GM12872 (cell line): ENCODE data around the gene TUBD1.

Experiments used
- TF ChIP-seq, protein P1 (sequence below): IDR thresholded peaks from 3 replicates; pipeline ENCODE4 v1.5.1; 2011; ENCODE audit warnings: low read depth, mild to moderate bottlenecking, low read length, moderate library complexity; ENCODE audit not compliant: insufficient read depth

The TUBD1 gene

DNA sequence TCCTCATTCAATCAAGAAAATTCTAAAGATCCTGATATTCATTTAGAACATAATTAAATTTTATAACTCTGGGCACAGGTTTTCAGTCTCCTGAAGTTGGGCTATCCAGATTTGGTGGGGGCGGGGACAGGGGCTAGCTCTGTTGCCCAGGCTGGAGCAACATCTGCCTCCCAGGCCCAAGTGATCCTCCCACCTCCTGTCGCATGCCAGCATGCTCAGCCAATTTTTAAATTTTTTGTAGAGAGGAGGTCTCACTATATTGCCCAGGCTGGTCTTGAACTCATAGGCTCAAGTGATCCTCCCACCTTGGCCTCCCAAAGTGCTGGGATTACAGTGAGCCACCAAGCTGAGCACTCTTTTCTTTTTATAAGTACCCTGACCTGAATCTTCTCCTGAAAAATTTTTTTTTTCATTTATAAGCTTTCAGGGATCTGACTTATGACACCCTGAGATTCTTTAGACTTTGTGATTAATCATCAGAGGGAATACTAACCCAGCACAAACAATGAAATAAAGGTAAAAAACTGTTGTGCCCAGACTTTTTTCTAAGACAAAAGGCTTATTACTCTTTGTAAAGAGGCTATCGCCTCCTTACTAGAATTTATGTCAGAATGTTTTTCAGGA, 62.6 kb downstream of the TUBD1 start:
- TF ChIP-seq, protein P1, sequence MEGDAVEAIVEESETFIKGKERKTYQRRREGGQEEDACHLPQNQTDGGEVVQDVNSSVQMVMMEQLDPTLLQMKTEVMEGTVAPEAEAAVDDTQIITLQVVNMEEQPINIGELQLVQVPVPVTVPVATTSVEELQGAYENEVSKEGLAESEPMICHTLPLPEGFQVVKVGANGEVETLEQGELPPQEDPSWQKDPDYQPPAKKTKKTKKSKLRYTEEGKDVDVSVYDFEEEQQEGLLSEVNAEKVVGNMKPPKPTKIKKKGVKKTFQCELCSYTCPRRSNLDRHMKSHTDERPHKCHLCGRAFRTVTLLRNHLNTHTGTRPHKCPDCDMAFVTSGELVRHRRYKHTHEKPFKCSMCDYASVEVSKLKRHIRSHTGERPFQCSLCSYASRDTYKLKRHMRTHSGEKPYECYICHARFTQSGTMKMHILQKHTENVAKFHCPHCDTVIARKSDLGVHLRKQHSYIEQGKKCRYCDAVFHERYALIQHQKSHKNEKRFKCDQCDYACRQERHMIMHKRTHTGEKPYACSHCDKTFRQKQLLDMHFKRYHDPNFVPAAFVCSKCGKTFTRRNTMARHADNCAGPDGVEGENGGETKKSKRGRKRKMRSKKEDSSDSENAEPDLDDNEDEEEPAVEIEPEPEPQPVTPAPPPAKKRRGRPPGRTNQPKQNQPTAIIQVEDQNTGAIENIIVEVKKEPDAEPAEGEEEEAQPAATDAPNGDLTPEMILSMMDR: no peak

DNA sequence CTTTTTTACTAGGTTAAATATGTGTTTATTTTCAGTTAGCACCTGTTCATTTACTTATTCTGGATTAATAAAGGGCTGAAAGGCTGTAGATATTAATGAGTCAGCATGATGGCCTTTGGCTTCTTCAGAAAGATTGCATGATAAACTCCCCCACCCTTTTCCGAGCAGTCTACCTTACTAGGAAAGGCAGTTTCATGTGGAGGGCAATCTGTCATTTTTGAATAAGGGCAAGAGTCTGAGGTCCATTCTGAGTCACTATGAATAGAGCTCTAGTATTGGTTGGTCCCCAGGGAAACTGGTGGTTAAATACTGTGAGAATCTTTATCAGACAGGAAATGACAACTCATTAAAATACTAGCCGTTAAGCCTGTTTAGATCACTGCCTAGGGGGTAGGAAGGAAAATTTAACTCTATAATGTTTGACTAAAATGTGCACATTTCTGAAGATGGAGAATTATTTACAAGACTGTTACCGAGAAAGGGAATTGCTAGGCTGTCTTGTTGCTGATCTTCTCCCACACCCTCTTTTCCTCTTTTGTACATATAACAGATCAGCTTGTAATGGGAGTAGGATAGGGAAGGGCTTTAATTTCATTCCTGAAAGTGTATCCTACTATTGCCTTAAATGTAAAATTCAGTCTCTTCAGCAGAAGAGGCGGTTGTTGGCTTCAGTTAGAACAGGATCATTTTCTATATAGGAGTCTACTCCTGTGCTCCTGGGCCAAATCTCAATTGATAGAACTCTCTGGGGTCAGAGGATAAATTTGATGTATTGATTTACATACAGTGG, 63.3 kb downstream of the TUBD1 start:
- TF ChIP-seq, protein P1: no peak

DNA sequence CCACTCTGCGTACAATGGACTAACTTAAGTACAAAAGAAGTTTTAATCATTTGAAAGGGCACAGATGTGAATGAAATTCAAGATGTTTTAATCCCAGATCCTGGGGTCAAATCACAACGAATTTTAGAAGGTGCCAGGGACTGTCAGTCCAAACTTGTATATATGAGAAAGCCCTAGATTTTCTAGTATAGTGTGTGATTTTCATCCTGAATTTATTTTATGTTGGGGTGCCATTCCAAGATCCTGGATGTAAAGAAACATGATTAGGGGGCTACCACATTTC, 64.3 kb downstream of the TUBD1 start:
- TF ChIP-seq, protein P1: no peak

DNA sequence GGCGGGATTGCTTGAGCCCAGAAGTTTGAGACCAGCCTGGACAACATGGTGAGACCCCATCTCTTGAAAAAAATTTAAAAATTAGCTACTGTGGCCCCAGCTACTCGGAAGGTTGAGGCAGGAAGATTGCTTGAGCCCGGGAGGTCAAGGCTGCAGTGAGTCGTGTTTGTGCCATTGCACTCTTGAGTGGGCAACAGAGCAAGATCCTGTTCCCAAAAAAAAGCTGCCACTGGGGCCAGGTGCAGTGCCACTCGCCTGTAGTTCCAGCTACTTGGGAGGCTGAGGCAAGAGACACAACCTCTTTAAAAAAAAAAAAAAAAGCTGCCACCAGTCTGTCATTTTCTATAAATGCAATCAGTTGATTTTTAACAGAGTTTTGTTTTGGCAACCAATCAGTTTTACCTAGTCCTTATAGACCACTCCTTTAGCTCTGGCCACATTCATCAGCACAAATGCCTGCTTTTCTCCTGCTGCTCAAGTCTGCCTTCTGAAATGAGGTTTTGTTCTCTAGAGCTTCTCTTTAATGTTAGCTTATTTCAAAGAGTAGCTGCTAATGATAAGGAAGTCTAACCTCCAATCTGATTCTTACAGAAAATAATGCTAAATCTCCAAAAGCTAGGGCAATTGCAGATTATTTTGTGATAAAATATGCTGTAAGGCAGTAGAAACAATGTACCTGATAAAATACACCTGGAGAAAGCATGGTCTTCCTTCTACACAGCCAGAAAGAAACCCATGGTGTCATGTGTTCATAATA, 64.8 kb downstream of the TUBD1 start:
- TF ChIP-seq, protein P1: no peak

DNA sequence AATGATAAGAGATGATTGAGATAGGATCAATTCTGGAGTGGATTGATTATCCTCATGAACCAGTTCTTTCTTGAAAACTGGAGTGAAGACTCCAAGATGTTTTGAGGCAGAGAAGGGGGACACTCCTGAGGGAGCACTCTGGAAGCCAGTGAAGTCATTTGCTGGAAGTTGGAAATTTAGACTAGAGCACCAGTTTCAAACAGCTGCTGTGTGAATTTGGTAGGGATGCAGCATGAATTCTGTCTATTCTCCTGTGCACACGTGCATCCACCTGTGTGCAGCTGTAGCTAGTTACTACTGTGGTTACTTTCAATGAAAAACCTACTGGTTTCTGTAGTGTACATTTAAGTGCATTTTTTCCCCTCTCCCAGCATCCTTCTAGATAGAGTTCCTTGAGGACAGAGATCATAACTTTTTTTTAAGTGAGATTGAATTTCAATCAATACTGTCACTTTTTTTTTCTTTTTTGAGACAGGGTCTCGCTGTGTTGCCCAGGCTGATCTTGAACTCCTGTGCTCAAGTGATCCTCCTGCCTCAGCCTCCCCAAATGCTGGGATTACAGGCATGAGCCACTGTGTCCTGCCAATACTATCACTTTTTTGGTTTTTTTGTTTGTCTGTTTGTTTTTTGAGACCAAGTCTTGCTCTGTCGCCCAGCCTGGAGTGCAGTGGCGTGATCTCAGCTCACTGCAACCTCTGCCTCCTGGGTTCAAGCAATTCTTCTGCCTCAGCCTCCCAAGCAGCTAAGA, 65.9 kb downstream of the TUBD1 start:
- TF ChIP-seq, protein P1: no peak

DNA sequence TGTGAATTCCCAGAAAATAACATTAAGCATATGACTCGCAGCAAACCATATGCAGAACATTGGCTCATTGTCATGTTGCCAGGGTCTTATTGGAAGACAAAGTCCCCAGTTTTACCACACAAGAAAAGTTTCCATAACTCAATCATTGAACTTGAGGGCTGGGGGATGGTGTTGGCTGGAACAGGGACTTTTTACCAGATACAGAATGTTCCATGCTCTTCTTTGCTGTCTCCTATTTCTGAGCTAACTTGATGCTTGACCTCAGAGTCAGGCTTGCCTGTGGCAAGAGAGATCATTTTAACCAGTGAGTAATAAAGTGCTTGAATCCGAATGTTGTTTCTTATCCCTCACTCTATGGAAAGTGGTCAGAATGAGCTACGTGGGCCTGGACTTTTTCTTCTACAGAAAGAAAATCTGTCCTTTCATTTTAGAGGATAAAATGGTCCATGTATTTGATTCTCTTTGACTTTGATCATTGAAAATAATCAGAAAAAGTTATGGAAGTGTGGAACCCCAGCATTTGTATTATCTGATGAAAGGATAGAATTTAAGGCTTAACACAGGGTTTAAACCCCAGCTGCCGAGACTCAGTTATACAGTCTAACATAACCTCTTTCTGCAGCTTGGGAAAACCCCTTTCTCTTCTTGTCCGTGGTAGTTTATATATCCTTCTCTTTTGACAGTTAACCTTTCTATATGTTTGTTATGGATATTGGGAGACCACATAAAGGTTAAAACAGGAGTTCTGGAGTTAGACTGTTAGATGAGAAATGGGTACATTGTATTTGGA, 67.0 kb downstream of the TUBD1 start:
- TF ChIP-seq, protein P1: no peak
